Measurements from ENCODE around the gene SMOC2. TPM values are rescaled to one million over a fixed set of nuclear protein-coding genes. Genes with fewer than 3 reads are reported as not detected.

SMOC2 gene
- total RNA-seq, 1 donor = 0.36 TPM

- Histone ChIP-seq H3K9me3 (ENCODE audit: low read depth, low read length) (no peaks in the 10 kb centered on the region), H3K27me3 (ENCODE audit: insufficient read depth, low read length) (no peaks in the 10 kb centered on the region), H3K4me3 (ENCODE audit: insufficient read depth, low read length) (no peak overlapping the region), H2AFZ (ENCODE audit: low read length) (no peak overlapping the region), H3K4me2 (ENCODE audit: insufficient read depth, low read length) (no peak overlapping the region), H3K27ac (ENCODE audit: low read depth, low read length) (no peak overlapping the region), H4K20me1 (ENCODE audit: insufficient read depth, low read length) (no peaks in the 10 kb centered on the region), H3K79me2 (ENCODE audit: insufficient read depth, low read length) (no peaks in the 10 kb centered on the region), H3K4me1 (ENCODE audit: insufficient read depth, low read length) (no peaks in the 10 kb centered on the region), H3K36me3 (ENCODE audit: insufficient read depth, low read length) (no peaks in the 10 kb centered on the region)
- TF ChIP-seq CTCF (IDR thresholded peaks at IDR 0.05; ENCODE audit: extremely low read depth, low read depth, low read length) = no peak
- no peak for DNase-seq (ENCODE audit: insufficient read length, low spot score, missing footprints)
These were observed 158.9 kb downstream of the SMOC2 start for GRCh38 chr6:168599769-168600330.

GRCh38 chr6:168600381-168600780, 159.4 kb downstream of the SMOC2 start:
- H3K4me1 ChIP-seq (ENCODE audit: insufficient read depth, low read length) = no peaks in the 10 kb centered on the region
- no peak for TF ChIP-seq CTCF (IDR thresholded peaks at IDR 0.05; ENCODE audit: extremely low read depth, low read depth, low read length)
- no peak for DNase-seq (ENCODE audit: insufficient read length, low spot score, missing footprints)
- H2AFZ ChIP-seq (ENCODE audit: low read length) = no peak overlapping the region
- H3K4me2 ChIP-seq (ENCODE audit: insufficient read depth, low read length) = no peak overlapping the region
- H3K79me2 ChIP-seq (ENCODE audit: insufficient read depth, low read length) = no peaks in the 10 kb centered on the region
- no peak overlapping the region for H3K27ac ChIP-seq (ENCODE audit: low read depth, low read length)
- H3K4me3 ChIP-seq (ENCODE audit: insufficient read depth, low read length) = no peak overlapping the region
- no peaks in the 10 kb centered on the region for H4K20me1 ChIP-seq (ENCODE audit: insufficient read depth, low read length)
- no peaks in the 10 kb centered on the region for H3K36me3 ChIP-seq (ENCODE audit: insufficient read depth, low read length)
- no peaks in the 10 kb centered on the region for H3K9me3 ChIP-seq (ENCODE audit: low read depth, low read length)
- H3K27me3 ChIP-seq (ENCODE audit: insufficient read depth, low read length) = no peaks in the 10 kb centered on the region

- H3K79me2 ChIP-seq (ENCODE audit: insufficient read depth, low read length) = no peaks in the 10 kb centered on the region
- no peaks in the 10 kb centered on the region for H3K27me3 ChIP-seq (ENCODE audit: insufficient read depth, low read length)
- no peak overlapping the region for H3K4me2 ChIP-seq (ENCODE audit: insufficient read depth, low read length)
- no peak for TF ChIP-seq CTCF (IDR thresholded peaks at IDR 0.05; ENCODE audit: extremely low read depth, low read depth, low read length)
- H3K4me1 ChIP-seq (ENCODE audit: insufficient read depth, low read length) = no peaks in the 10 kb centered on the region
- H4K20me1 ChIP-seq (ENCODE audit: insufficient read depth, low read length) = no peaks in the 10 kb centered on the region
- H3K9me3 ChIP-seq (ENCODE audit: low read depth, low read length) = no peaks in the 10 kb centered on the region
- no peak overlapping the region for H3K27ac ChIP-seq (ENCODE audit: low read depth, low read length)
- H3K36me3 ChIP-seq (ENCODE audit: insufficient read depth, low read length) = no peaks in the 10 kb centered on the region
- no peak overlapping the region for H2AFZ ChIP-seq (ENCODE audit: low read length)
- no peak for DNase-seq (ENCODE audit: insufficient read length, low spot score, missing footprints)
- no peak overlapping the region for H3K4me3 ChIP-seq (ENCODE audit: insufficient read depth, low read length)
These were observed 160.1 kb downstream of the SMOC2 start for GRCh38 chr6:168601111-168601510.

- Histone ChIP-seq H3K27me3 (ENCODE audit: insufficient read depth, low read length) (no peaks in the 10 kb centered on the region), H3K4me1 (ENCODE audit: insufficient read depth, low read length) (no peaks in the 10 kb centered on the region), H2AFZ (ENCODE audit: low read length) (no peak overlapping the region), H3K79me2 (ENCODE audit: insufficient read depth, low read length) (no peaks in the 10 kb centered on the region), H3K9me3 (ENCODE audit: low read depth, low read length) (no peaks in the 10 kb centered on the region), H3K4me2 (ENCODE audit: insufficient read depth, low read length) (no peak overlapping the region), H3K4me3 (ENCODE audit: insufficient read depth, low read length) (no peak overlapping the region), H3K36me3 (ENCODE audit: insufficient read depth, low read length) (no peaks in the 10 kb centered on the region), H4K20me1 (ENCODE audit: insufficient read depth, low read length) (no peaks in the 10 kb centered on the region), H3K27ac (ENCODE audit: low read depth, low read length) (no peak overlapping the region)
- no peak for TF ChIP-seq CTCF (IDR thresholded peaks at IDR 0.05; ENCODE audit: extremely low read depth, low read depth, low read length)
- no peak for DNase-seq (ENCODE audit: insufficient read length, low spot score, missing footprints)
These were observed 160.6 kb downstream of the SMOC2 start for GRCh38 chr6:168601546-168601945.
